NB4 (cell line): ENCODE data around the gene CAPN11.

ENCODE experiments used
- MYC ChIP-seq: IDR thresholded peaks from 2 replicates; pipeline ENCODE4 v1.6.1; 2011; ENCODE audit warnings: low read depth, low read length
- POLR2A ChIP-seq: IDR thresholded peaks from 2 replicates; pipeline ENCODE4 v1.6.1; 2011; ENCODE audit warnings: mild to moderate bottlenecking; ENCODE audit not compliant: insufficient read length; ENCODE audit errors: extremely low read depth

DNA sequence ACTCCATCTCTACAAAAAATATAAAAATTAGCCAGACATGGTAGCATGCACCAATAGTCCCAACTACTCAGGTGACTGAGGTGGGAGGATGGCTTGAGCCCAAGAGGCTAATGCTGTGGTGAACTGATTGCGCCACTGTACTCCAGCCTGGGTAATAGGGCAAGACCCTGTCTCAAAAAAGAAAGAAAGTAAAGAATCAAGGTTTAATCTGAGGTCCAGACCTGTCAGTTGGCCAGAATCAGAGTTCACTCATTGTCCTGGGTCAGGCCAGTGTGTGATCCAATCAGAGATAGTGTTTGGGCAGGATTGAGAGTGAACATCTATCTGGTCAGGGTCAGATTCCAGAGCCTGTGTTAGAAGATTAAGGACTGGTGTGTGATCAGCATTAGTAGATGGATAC lies 15.8 kb upstream of the CAPN11 start:
- TF ChIP-seq MYC (no peak), POLR2A (no peak)
